Fibroblast of lung (primary cell): ENCODE data around the gene LMO1. TPM values are rescaled to one million over a fixed set of nuclear protein-coding genes. Genes with fewer than 3 reads are reported as not detected.

Experiments
- DNase-seq, 2 donors: peaks; one replicate each; pipeline versions ENCODE4 v3.0.0 to v3.0.0-alpha.2; 2010; ENCODE audit warnings: low read depth in 2 of 2
- H2AFZ ChIP-seq: 2 replicates; pipeline ENCODE4 v1.5.1; 2012; ENCODE audit warnings: low read length, control low read depth, inconsistent platforms
- H3K27ac ChIP-seq: 2 replicates; pipeline ENCODE4 v1.5.1; 2011; ENCODE audit warnings: low read length, control low read depth; ENCODE audit not compliant: insufficient read depth
- H3K27me3 ChIP-seq: 2 replicates; pipeline ENCODE4 v1.5.1; 2011; ENCODE audit warnings: mild to moderate bottlenecking, low read length; ENCODE audit not compliant: control insufficient read depth, insufficient read depth
- H3K36me3 ChIP-seq: 2 replicates; pipeline ENCODE4 v1.5.1; 2011; ENCODE audit warnings: low read length; ENCODE audit not compliant: control insufficient read depth, insufficient read depth
- H3K4me1 ChIP-seq: 2 replicates; pipeline ENCODE4 v1.5.1; 2011; ENCODE audit warnings: low read length; ENCODE audit not compliant: control insufficient read depth, insufficient read depth; ENCODE audit errors: extremely low read depth
- H3K4me2 ChIP-seq: 2 replicates; pipeline ENCODE4 v1.5.1; 2011; ENCODE audit warnings: low read length, control low read depth; ENCODE audit not compliant: insufficient read depth; ENCODE audit errors: extremely low read depth
- H3K4me3 ChIP-seq, 4 experiments: fragments of 200-600 bp in 1 of 4; sonication (generic) in 1 of 4; replicated peaks in 1 of 4; 2 replicates each; pipeline ENCODE4 v1.5.1; 2011 to 2016; ENCODE audit warnings: low read length in 4 of 4, low read depth in 3 of 4, mild to moderate bottlenecking in 3 of 4, control low read depth in 2 of 4, inconsistent platforms in 1 of 4, mixed read lengths in 1 of 4; ENCODE audit not compliant: insufficient read depth in 1 of 4; ENCODE audit errors: control extremely low read depth in 1 of 4
- H3K79me2 ChIP-seq: 2 replicates; pipeline ENCODE4 v1.5.1; 2012; ENCODE audit warnings: mild to moderate bottlenecking, low read length, inconsistent platforms; ENCODE audit not compliant: control insufficient read depth, insufficient read depth
- H3K9ac ChIP-seq: 2 replicates; pipeline ENCODE4 v1.5.1; 2011; ENCODE audit warnings: mild to moderate bottlenecking, low read length, control low read depth; ENCODE audit not compliant: insufficient read depth
- H3K9me3 ChIP-seq: 2 replicates; pipeline ENCODE4 v1.5.1; 2012; ENCODE audit warnings: low read depth, low read length; ENCODE audit not compliant: control insufficient read depth, insufficient read depth
- H4K20me1 ChIP-seq: 2 replicates; pipeline ENCODE4 v1.5.1; 2011; ENCODE audit warnings: low read length; ENCODE audit not compliant: control insufficient read depth, insufficient read depth; ENCODE audit errors: extremely low read depth
- EZH2 ChIP-seq: IDR thresholded peaks from 2 replicates; pipeline ENCODE4 v1.5.1; 2012; ENCODE audit warnings: low read length, control low read depth, mild to moderate bottlenecking; ENCODE audit errors: missing control alignments
- polyA plus RNA-seq, 2 donors: library from polyadenylated mRNA; depleted of rRNA in 1 of 2; stranded (reverse) in 1 of 2; unstranded in 1 of 2; fragments of >200 nt; gene quantifications; 2 replicates each; pipeline ENCODE4 v1.2.1, GENCODE V29; 2011 to 2012; ENCODE audit warnings: missing spikeins in 1 of 2
- total RNA-seq: library from RNA; depleted of rRNA; stranded (reverse); fragments of >200 nt; gene quantifications from 2 replicates; pipeline ENCODE4 v1.2.1, GENCODE V29; 2014
- TF ChIP-seq, protein P1 (sequence below), 2 donors: IDR thresholded peaks in 1 of 2; conservative IDR thresholded peaks in 1 of 2; 1 replicate in 1 of 2; 2 replicates in 1 of 2; pipeline ENCODE4 v1.5.1; 2011 to 2012; ENCODE audit warnings: low read length in 2 of 2, control low read depth in 1 of 2, inconsistent platforms in 1 of 2, low read depth in 1 of 2, mild to moderate bottlenecking in 1 of 2

LMO1 gene
- total and polyA plus RNA-seq, 2 donors (not counting 1 experiment from before 2014, with no cell fraction given): not detected

DNA sequence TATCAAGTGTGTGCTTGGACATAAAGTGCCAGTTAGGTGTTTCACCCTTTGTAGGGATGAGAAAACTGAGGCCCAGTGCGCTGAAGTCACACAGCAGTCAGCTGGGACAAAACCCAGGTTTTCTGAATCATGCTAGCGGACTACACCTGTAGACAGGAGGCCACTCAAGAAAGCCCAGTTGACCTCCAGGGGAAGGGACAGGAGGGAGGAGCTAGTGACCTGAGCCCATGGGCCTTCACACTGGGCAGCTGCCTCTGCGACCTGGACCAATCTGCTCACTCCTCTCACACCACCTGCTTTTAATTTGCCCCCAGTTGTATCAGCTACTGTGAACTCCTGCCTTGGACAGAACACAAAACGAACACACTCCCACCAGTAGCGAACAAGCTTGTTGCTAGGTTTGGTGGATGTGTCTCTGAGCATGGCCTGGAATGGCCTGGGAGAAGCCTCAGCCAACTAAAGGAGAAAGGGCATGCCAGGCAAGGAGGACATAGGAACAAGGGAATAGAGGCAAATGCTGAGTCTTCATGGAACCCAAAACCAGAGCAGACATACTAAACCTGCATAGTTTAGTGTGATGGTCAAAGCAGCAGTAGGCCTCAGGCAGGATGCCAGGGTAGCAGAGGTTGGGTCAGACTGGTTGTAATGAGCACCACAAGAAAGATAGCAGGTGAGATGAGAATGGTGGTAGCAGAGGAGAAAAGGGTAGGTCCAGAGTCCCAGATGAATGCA, 7.2 kb downstream of the LMO1 start:
- peaks cover 5% of the 10 kb centered on the region for H3K27me3 ChIP-seq
- H3K4me1 ChIP-seq: no peaks in the 10 kb centered on the region
- DNase-seq: no peak
- H2AFZ ChIP-seq: no peak overlapping the region
- H4K20me1 ChIP-seq: no peaks in the 10 kb centered on the region
- no peak overlapping the region for H3K4me3 ChIP-seq
- H3K79me2 ChIP-seq: no peaks in the 10 kb centered on the region
- TF ChIP-seq, protein P1, sequence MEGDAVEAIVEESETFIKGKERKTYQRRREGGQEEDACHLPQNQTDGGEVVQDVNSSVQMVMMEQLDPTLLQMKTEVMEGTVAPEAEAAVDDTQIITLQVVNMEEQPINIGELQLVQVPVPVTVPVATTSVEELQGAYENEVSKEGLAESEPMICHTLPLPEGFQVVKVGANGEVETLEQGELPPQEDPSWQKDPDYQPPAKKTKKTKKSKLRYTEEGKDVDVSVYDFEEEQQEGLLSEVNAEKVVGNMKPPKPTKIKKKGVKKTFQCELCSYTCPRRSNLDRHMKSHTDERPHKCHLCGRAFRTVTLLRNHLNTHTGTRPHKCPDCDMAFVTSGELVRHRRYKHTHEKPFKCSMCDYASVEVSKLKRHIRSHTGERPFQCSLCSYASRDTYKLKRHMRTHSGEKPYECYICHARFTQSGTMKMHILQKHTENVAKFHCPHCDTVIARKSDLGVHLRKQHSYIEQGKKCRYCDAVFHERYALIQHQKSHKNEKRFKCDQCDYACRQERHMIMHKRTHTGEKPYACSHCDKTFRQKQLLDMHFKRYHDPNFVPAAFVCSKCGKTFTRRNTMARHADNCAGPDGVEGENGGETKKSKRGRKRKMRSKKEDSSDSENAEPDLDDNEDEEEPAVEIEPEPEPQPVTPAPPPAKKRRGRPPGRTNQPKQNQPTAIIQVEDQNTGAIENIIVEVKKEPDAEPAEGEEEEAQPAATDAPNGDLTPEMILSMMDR (conservative IDR thresholded peaks at IDR 0.05 in 1 of 2, IDR thresholded peaks at IDR 0.05 in 1 of 2; ENCODE audit: low read depth in 1 of 2, low read length in 2 of 2): no peak
- no peak for TF ChIP-seq EZH2
- H3K9ac ChIP-seq: no peak overlapping the region
- no peak overlapping the region for H3K27ac ChIP-seq
- H3K4me2 ChIP-seq: no peak overlapping the region
- no peaks in the 10 kb centered on the region for H3K9me3 ChIP-seq
- no peaks in the 10 kb centered on the region for H3K36me3 ChIP-seq

DNA sequence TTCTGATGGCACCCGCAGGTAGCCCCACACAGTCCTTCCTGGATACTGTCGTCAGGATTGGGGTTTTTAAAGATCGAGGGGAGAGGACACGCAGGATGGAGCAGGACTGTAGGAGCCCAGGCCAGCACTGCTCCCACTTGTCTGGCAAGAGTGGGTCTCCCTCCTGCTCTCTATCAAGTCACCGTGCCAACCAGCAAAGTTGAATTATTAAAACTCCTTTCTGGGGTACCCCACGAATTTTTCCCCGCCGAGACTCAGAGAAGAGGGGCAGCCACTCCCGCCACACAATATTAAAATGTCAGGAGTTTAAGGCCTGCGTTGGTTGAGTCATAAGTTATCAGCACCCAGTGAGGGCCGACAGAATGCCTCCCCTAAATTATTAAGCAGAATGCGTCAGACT, 10.1 kb downstream of the LMO1 start:
- H2AFZ ChIP-seq: no peak overlapping the region
- TF ChIP-seq, protein P1 (conservative IDR thresholded peaks at IDR 0.05 in 1 of 2, IDR thresholded peaks at IDR 0.05 in 1 of 2; ENCODE audit: low read depth in 1 of 2, low read length in 2 of 2): no peak
- no peak for TF ChIP-seq EZH2
- no peak overlapping the region for H3K4me2 ChIP-seq
- no peaks in the 10 kb centered on the region for H3K36me3 ChIP-seq
- peaks cover 2% of the 10 kb centered on the region for H3K27me3 ChIP-seq
- H3K4me1 ChIP-seq: no peaks in the 10 kb centered on the region
- no peaks in the 10 kb centered on the region for H4K20me1 ChIP-seq
- H3K4me3 ChIP-seq: no peak overlapping the region
- H3K9me3 ChIP-seq: no peaks in the 10 kb centered on the region
- H3K27ac ChIP-seq: no peak overlapping the region
- no peak overlapping the region for H3K9ac ChIP-seq
- no peak for DNase-seq
- no peaks in the 10 kb centered on the region for H3K79me2 ChIP-seq

DNA sequence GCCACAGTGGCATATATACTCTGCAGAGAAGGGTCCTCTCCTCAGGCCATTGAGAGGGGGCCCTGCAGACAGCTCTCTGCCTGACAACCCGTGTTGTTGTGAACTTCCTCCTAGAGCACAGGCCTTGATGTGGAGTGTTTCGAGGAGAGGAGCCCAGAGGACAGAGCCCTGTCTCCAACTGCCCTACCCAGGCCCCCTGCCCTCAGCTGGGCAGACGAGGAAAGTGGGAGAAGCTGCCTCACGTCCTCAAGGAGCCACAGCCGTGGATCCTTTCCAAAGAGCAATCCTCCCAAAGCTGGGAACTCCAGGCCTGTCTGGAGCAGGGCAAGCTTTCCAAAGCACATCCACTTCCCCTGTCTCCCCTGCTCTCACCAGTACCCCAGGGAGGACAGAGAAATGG, 10.7 kb downstream of the LMO1 start:
- H3K9me3 ChIP-seq: no peaks in the 10 kb centered on the region
- H4K20me1 ChIP-seq: no peaks in the 10 kb centered on the region
- H3K36me3 ChIP-seq: no peaks in the 10 kb centered on the region
- DNase-seq: no peak
- TF ChIP-seq, protein P1 (conservative IDR thresholded peaks at IDR 0.05 in 1 of 2, IDR thresholded peaks at IDR 0.05 in 1 of 2; ENCODE audit: low read depth in 1 of 2, low read length in 2 of 2): no peak
- no peak for TF ChIP-seq EZH2
- no peak overlapping the region for H3K4me2 ChIP-seq
- no peak overlapping the region for H2AFZ ChIP-seq
- H3K27ac ChIP-seq: no peak overlapping the region
- no peak overlapping the region for H3K9ac ChIP-seq
- H3K27me3 ChIP-seq: peaks cover 2% of the 10 kb centered on the region
- no peaks in the 10 kb centered on the region for H3K4me1 ChIP-seq
- no peaks in the 10 kb centered on the region for H3K79me2 ChIP-seq
- no peak overlapping the region for H3K4me3 ChIP-seq
